HEK293 (cell line): ENCODE measurements around the gene PTH2R.

Source experiments
- CTCF ChIA-PET: fragments of 350-600 bp; formaldehyde crosslinking; extraction: SDS; loops from one replicate; lab custom pipeline; 2021; ENCODE audit warnings: antibody characterized with exemption; lab: Yijun Ruan, JAX
- POLR2A ChIA-PET: fragments of 300-600 bp; formaldehyde crosslinking; extraction: SDS; loops from one replicate; lab custom pipeline; 2020; ENCODE audit warnings: antibody characterized with exemption, inconsistent platforms; lab: Yijun Ruan, JAX
- H3K27ac ChIP-seq: fragments of 200-500 bp; sonication (Bioruptor generic); 2 replicates; pipeline ENCODE4 v1.5.1; 2014; ENCODE audit warnings: low read depth, low read length, control low read depth, inconsistent platforms; ENCODE audit errors: extremely low read depth
- H3K36me3 ChIP-seq, 2 experiments: fragments of 200-500 bp in 1 of 2; sonication (Bioruptor generic) in 1 of 2; 1 replicate in 1 of 2; 2 replicates in 1 of 2; pipeline ENCODE4 v1.5.1; 2014 to 2017; ENCODE audit warnings: inconsistent platforms in 2 of 2, low read length in 2 of 2; ENCODE audit not compliant: control insufficient read depth in 2 of 2, insufficient read depth in 1 of 2
- H3K4me1 ChIP-seq: fragments of 200-500 bp; sonication (Bioruptor generic); 2 replicates; pipeline ENCODE4 v1.5.1; 2014; ENCODE audit warnings: mild to moderate bottlenecking, low read length, inconsistent platforms; ENCODE audit not compliant: control insufficient read depth, insufficient read depth
- H3K4me3 ChIP-seq: 2 replicates; pipeline ENCODE4 v1.5.1; 2011; ENCODE audit warnings: low read depth, mild to moderate bottlenecking, control low read depth, low read length, moderate library complexity
- H3K9me3 ChIP-seq: fragments of 200-500 bp; sonication (Bioruptor generic); 2 replicates; pipeline ENCODE4 v1.5.1; 2014; ENCODE audit warnings: low read depth, low read length, inconsistent platforms; ENCODE audit not compliant: control insufficient read depth, insufficient read depth
- BCL11A ChIP-seq: fragments of 450-650 bp; formaldehyde crosslinking; IDR thresholded peaks from 2 replicates; pipeline ENCODE4 v1.5.1; 2016; ENCODE audit warnings: low read depth, missing biosample characterization, missing genetic modification characterization
- KLF1 ChIP-seq: fragments of 450-650 bp; formaldehyde crosslinking; IDR thresholded peaks from 2 replicates; pipeline ENCODE4 v1.5.1; 2016; ENCODE audit warnings: missing biosample characterization, missing genetic modification characterization
- KLF10 ChIP-seq: fragments of 450-650 bp; IDR thresholded peaks from 2 replicates; pipeline ENCODE4 v1.5.1; 2018; ENCODE audit warnings: missing biosample characterization, mild to moderate bottlenecking, missing genetic modification characterization
- OVOL3 ChIP-seq: fragments of 450-650 bp; formaldehyde crosslinking; IDR thresholded peaks from 2 replicates; pipeline ENCODE4 v1.5.1; 2016; ENCODE audit warnings: missing biosample characterization, missing genetic modification characterization
- PATZ1 ChIP-seq: fragments of 450-650 bp; formaldehyde crosslinking; IDR thresholded peaks from 2 replicates; pipeline ENCODE4 v1.5.1; 2016; ENCODE audit warnings: missing biosample characterization, missing genetic modification characterization
- SETDB1 ChIP-seq: IDR thresholded peaks from one replicate; pipeline ENCODE4 v1.6.1; 2017; ENCODE audit warnings: mild to moderate bottlenecking, low read length, moderate library complexity, mixed read lengths; ENCODE audit not compliant: insufficient read length
- SP7 ChIP-seq: fragments of 450-650 bp; formaldehyde crosslinking; IDR thresholded peaks from 2 replicates; pipeline ENCODE4 v1.5.1; 2016; ENCODE audit warnings: missing biosample characterization, missing genetic modification characterization
- YY1 ChIP-seq: fragments of 450-650 bp; formaldehyde crosslinking; IDR thresholded peaks from 2 replicates; pipeline ENCODE4 v1.5.1; 2018; ENCODE audit warnings: missing biosample characterization, missing genetic modification characterization
- ZBTB8A ChIP-seq: fragments of 450-650 bp; formaldehyde crosslinking; IDR thresholded peaks from 2 replicates; pipeline ENCODE4 v1.5.1; 2016; ENCODE audit warnings: missing biosample characterization, missing genetic modification characterization
- ZFP69B ChIP-seq: fragments of 450-650 bp; formaldehyde crosslinking; IDR thresholded peaks from 2 replicates; pipeline ENCODE4 v1.5.1; 2016; ENCODE audit warnings: missing biosample characterization, missing genetic modification characterization
- ZIC2 ChIP-seq: fragments of 450-650 bp; formaldehyde crosslinking; IDR thresholded peaks from 2 replicates; pipeline ENCODE4 v1.5.1; 2016; ENCODE audit warnings: missing biosample characterization, missing genetic modification characterization
- ZNF114 ChIP-seq: fragments of 450-650 bp; formaldehyde crosslinking; IDR thresholded peaks from 2 replicates; pipeline ENCODE4 v1.5.0; 2017; ENCODE audit warnings: missing biosample characterization, missing genetic modification characterization
- ZNF157 ChIP-seq: fragments of 450-650 bp; formaldehyde crosslinking; IDR thresholded peaks from 2 replicates; pipeline ENCODE4 v1.5.1; 2016; ENCODE audit warnings: missing biosample characterization, missing genetic modification characterization
- ZNF19 ChIP-seq: fragments of 450-650 bp; formaldehyde crosslinking; IDR thresholded peaks from 2 replicates; pipeline ENCODE4; 2016; ENCODE audit warnings: missing biosample characterization, missing genetic modification characterization, low read depth
- ZNF37A ChIP-seq: fragments of 450-650 bp; IDR thresholded peaks from 2 replicates; pipeline ENCODE4 v1.5.1; 2018; ENCODE audit warnings: missing biosample characterization, missing genetic modification characterization
- ZNF391 ChIP-seq: fragments of 450-650 bp; formaldehyde crosslinking; IDR thresholded peaks from 2 replicates; pipeline ENCODE4 v1.5.1; 2016; ENCODE audit warnings: low read depth, missing biosample characterization, missing genetic modification characterization, borderline replicate concordance
- ZNF580 ChIP-seq: fragments of 450-650 bp; formaldehyde crosslinking; IDR thresholded peaks from 2 replicates; pipeline ENCODE4 v1.5.1; 2016; ENCODE audit warnings: missing biosample characterization, missing genetic modification characterization
- ZNF624 ChIP-seq: fragments of 450-650 bp; formaldehyde crosslinking; IDR thresholded peaks from 2 replicates; pipeline ENCODE4 v1.5.1; 2017; ENCODE audit warnings: missing biosample characterization, missing genetic modification characterization
- ZNF791 ChIP-seq: fragments of 450-650 bp; formaldehyde crosslinking; IDR thresholded peaks from 2 replicates; pipeline ENCODE4 v1.5.1; 2016; ENCODE audit warnings: missing biosample characterization, missing genetic modification characterization
- ZNF843 ChIP-seq: fragments of 450-650 bp; formaldehyde crosslinking; IDR thresholded peaks from 2 replicates; pipeline ENCODE4 v1.5.1; 2016; ENCODE audit warnings: missing biosample characterization, missing genetic modification characterization
- ZSCAN18 ChIP-seq: fragments of 450-650 bp; formaldehyde crosslinking; IDR thresholded peaks from 2 replicates; pipeline ENCODE4 v1.5.1; 2016; ENCODE audit warnings: missing biosample characterization, missing genetic modification characterization
- ZSCAN5A ChIP-seq: fragments of 450-650 bp; formaldehyde crosslinking; IDR thresholded peaks from 2 replicates; pipeline ENCODE4 v1.5.1; 2016; ENCODE audit warnings: missing biosample characterization, missing genetic modification characterization

PTH2R gene

GRCh38 chr2:208406474-208407451, at the start of gene PTH2R:
Gene PTH2R, plus strand, starts transcription at chr2:208406792. Its CDS starts 252 bp downstream, at chr2:208407044.
- TF ChIP-seq ZNF114 (tag by site-specific recombination) (no peak), ZNF580 (no peak), SP7 (no peak), ZFP69B (tag by site-specific recombination) (no peak), ZNF37A (tag by site-specific recombination) (no peak), ZIC2 (tag by site-specific recombination) (no peak), KLF10 (no peak), BCL11A (tag by site-specific recombination) (no peak)
- peak within 1 kb of the TSS; percentile 10 for H3K4me3 ChIP-seq
- H3K36me3 ChIP-seq = no peaks in the 10 kb centered on the region
- no peaks in the 10 kb centered on the region for H3K9me3 ChIP-seq
- CTCF ChIA-PET = interaction anchor here (0.6 to 2.0 kb wide), 13 partner anchors 8 to 1984 kb away, joined by 3 to 8 read pairs (median 4); no protein-coding TSS in a partner anchor
- POLR2A ChIA-PET = no interaction called here
- no peak within 1 kb of the TSS for H3K27ac ChIP-seq
- peaks cover 2% of the 10 kb centered on the region; the same call in 1 of the 2 replicates for H3K4me1 ChIP-seq

- Histone ChIP-seq H3K4me1 (no peaks in the 10 kb centered on the region), H3K4me3 (no peak overlapping the region), H3K36me3 (peaks cover 25 to 43% of the 10 kb centered on the region in 2 experiments; a peak in 2 of 3 replicates), H3K27ac (no peak overlapping the region), H3K9me3 (no peaks in the 10 kb centered on the region)
- ChIA-PET CTCF (interaction anchor here (0.8 kb wide), 1 partner anchor 255 kb away, joined by 3 read pairs; no protein-coding TSS in a partner anchor), POLR2A (no interaction called here)
- no peak for TF ChIP-seq ZNF391 (tag by site-specific recombination)
- no peak for TF ChIP-seq SETDB1
- TF ChIP-seq ZNF19 (tag by site-specific recombination) = no peak
- TF ChIP-seq ZSCAN18 (tag by site-specific recombination) = no peak
- TF ChIP-seq ZNF843 (tag by site-specific recombination) = no peak
Measured at GRCh38 chr2:208356846-208357574, 49.6 kb upstream of the PTH2R start.

- no peaks in the 10 kb centered on the region for H3K4me1 ChIP-seq
- peaks cover 13 to 23% of the 10 kb centered on the region in 2 experiments; a peak in 2 of 3 replicates for H3K36me3 ChIP-seq
- H3K9me3 ChIP-seq = no peaks in the 10 kb centered on the region
- no peak overlapping the region for H3K27ac ChIP-seq
- no peak overlapping the region for H3K4me3 ChIP-seq
- POLR2A ChIA-PET = no interaction called here
- CTCF ChIA-PET = no interaction called here
- TF ChIP-seq ZBTB8A (tag by site-specific recombination) (no peak), ZNF157 (tag by site-specific recombination) (no peak), PATZ1 (tag by site-specific recombination) (no peak), YY1 (tag by site-specific recombination) (no peak), ZNF791 (no peak), OVOL3 (no peak), KLF1 (tag by site-specific recombination) (no peak), ZNF624 (tag by site-specific recombination) (no peak), ZSCAN5A (tag by site-specific recombination) (no peak)
Measured at GRCh38 chr2:208358758-208359631, 47.6 kb upstream of the PTH2R start.
